GM21515 (cell line): ENCODE results near the gene SFTPA2.
"Not testable (repeated sequence)": the region's sequence is repeated elsewhere in the genome, so short reads cannot be mapped to it uniquely, and the experiment has no call there.

ENCODE experiments used
- ATAC-seq: cut with Tn5 transposase; IDR thresholded peaks from one replicate; pipeline ENCODE4 v1.9.1; 2021; ENCODE audit not compliant: unreplicated experiment

Gene SFTPA2

GRCh38 chr10:79560160-79560709 is at the start of gene SFTPA2:
Gene SFTPA2 (minus strand): TSS chr10:79560407. CDS start chr10:79559483, 924 bp downstream.
- no peak for ATAC-seq

GRCh38 chr10:79608505-79609375 is 48.5 kb upstream of the SFTPA2 start:
- no peak for ATAC-seq

- no peak for ATAC-seq
Observed at GRCh38 chr10:79605308-79605707, 45.1 kb upstream of the SFTPA2 start.

DNA sequence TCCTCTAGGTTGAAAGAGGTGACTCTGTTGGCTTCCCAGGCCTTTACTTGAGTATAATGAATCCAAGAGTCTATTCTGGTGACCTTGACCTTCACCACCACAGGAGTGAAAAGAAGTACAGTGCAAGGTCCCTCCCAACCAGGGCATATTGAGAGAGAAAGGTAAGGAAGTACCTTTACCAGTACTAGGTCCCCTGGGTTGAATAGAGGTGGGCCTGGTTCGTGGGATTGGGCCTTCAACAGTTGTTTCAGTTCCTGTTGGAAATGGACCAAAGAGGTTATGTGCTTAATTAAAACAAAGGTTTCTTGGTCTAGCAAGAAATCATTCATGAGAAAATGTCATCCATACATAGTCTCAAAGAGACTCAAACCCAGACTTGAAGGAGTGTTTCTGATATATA is 44.1 kb upstream of the SFTPA2 start:
- no peak for ATAC-seq

- no peak for ATAC-seq
Observed at GRCh38 chr10:79602953-79603352, 42.7 kb upstream of the SFTPA2 start.

DNA sequence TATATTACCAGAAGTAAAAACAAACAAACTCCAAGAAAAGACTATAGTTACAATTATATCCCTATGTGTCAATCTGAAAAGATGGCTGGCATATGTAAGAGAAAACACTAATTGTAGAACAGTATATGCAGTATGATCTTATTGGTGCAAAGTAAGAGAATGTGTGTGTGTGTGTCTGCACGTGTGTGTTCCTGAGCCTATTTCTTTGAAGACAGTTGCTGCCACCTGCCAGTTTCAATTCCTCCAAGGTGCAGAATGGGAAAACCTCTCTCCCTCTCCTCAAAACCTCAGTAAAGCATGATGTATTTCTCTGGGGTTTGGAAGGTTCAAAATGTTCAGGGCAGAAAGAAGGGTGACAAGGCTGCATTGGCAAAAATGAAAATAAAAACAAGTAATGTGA is 41.7 kb upstream of the SFTPA2 start:
- no peak for ATAC-seq

DNA sequence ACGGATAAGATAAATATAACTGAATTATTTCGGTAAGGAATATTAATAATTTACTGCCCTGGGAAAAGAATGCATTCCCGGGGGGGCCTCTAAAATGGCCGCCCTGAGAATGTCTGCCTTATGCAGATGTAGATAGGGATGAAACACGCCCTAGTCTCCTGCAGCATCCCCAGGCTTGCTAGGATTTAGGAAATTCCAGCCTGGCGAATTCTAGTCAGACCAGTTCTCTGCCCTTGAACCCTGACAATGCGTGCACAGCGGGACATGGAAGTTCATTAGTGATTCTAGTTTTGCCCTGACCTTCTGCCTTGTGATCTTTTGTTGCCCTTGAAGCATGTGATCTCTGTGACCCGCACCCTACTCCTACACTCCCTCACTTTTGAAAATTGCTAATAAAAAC is 39.4 kb upstream of the SFTPA2 start:
- not testable (repeated sequence) for ATAC-seq

DNA sequence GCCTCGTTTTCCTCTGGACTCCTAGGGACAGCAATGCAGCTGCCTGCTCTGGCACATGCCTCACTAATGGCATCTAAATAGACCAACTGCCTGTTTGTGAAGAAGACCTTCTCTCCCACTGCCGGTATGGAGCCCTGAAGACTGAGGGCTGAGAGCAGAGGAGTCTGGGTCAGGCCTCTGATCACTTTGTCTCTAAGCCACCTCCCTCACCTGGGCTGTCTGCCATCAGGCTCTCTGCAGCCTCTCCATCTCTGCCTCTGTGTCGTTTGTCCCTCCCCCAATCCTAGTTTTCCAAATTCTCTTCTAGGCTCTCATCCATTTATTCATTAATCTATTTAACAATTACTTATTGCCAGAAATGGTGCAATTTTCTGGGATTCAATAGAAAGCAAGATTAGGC is 35.3 kb upstream of the SFTPA2 start:
- ATAC-seq, result no peak

DNA sequence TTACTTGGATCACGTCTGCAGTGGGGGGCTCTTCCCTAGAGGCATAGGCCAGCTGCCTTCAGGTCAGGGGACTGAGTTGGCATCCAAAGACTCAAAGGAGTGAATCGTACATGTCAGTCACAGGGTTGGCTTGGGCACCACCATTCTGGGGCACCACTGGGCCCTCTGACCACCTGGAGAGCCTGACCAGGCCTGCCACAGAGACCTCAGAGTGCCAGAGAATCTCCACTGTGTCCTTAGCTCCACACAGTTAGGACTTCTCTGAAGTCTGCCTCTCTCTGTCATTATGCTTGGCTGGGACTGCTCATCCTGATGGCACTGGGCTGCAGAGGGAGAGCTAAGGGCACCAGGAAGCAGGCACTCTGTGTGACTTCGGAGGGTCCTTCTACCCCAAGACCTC is 34.4 kb upstream of the SFTPA2 start:
- not testable (repeated sequence) for ATAC-seq

DNA sequence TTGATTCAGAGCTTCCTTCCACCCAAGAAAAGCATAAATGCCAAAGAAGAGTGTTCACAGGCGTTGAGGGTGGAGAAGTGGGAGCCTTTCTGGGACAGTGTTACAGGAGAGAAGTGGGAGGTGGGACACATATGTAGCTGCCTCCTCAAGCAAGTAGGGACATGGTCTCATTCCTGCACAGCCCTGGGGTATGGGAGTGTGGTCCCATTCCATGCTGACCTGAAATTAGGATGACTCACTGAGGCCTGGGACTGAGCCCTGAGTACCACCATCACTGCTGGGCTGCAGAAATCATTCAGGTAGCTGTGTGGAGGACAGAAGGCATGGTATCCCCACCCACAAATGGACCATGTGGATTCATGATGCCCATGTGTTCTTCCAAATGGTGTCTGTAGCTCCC is 33.2 kb upstream of the SFTPA2 start:
- ATAC-seq, result no peak

GRCh38 chr10:79588800-79589199 is 28.6 kb upstream of the SFTPA2 start:
- no peak for ATAC-seq

- ATAC-seq, result no peak
Observed at GRCh38 chr10:79586933-79587332, 26.7 kb upstream of the SFTPA2 start.

GRCh38 chr10:79585870-79586527 is 25.8 kb upstream of the SFTPA2 start:
- ATAC-seq, result no peak

GRCh38 chr10:79583488-79584024 is 23.3 kb upstream of the SFTPA2 start:
- no peak for ATAC-seq

GRCh38 chr10:79582954-79583353 is 22.7 kb upstream of the SFTPA2 start:
- ATAC-seq, result not testable (repeated sequence)

DNA sequence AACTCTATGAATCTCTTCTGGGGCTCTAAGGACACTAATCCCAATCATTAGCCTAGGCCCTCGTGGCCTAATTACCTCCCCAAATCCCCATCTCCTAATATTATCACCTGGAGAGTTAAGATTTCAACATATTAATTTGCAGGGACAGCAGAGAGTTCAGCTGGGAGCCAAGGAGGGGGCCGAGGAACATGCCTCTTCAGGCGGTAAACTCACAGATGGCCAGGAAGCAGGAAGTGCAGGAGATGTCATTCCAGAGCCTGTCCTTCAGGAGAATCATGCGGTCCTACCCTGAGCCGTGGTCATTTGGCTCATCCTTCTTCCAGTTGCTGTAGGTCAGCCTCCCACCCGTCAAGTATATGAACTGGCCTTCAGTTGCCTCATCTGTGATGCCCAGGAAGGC is 21.9 kb upstream of the SFTPA2 start:
- ATAC-seq, result no peak

GRCh38 chr10:79581044-79581443 is 20.8 kb upstream of the SFTPA2 start:
- ATAC-seq, result no peak

DNA sequence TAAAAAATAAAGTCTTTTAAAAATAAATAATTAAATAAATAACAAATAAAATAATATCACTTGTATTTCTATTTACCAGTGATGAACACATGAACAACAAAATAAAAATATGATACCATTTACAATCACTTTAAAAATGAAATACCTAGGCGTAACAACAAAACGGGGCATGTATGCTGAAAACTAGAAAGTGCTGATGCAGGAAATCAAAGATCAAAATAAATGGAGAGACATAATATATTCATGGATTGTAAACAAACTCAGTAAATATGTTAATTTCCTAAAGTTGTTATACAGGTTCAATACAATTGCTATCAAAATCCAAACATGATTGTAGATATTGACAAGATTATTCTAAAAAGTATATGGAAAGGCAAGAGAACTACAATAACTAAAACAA is 19.2 kb upstream of the SFTPA2 start:
- ATAC-seq, result no peak

DNA sequence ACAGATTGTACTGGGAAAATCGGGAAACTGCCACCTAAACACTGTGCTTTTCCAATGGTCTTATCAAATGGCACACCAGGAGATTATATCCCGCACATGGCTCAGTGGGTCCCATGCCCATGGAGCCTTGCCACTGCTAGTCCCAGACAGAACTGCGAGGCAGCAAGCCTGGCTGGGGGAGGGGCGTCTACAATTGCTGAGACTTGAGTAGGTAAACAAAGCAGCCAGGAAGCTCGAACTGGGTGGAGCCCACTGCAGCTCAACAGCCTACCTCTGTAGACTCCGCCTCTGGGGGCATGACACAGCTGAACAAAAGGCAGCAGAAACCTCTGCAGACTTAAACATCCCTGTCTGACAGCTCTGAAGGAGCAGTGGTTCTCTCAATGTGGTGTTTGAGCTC is 10.4 kb upstream of the SFTPA2 start:
- ATAC-seq, result not testable (repeated sequence)

GRCh38 chr10:79563426-79563825 is 3.2 kb upstream of the SFTPA2 start:
- ATAC-seq, result no peak

- ATAC-seq, result peak; percentile 79
Observed at GRCh38 chr10:79562135-79562756, 2.0 kb upstream of the SFTPA2 start.
